Smooth muscle cell (in vitro differentiated cells): ENCODE results near the gene P2RY8. TPM values are rescaled to one million over a fixed set of nuclear protein-coding genes. Genes with fewer than 3 reads are reported as not detected.
"Not testable (repeated sequence)": the region's sequence is repeated elsewhere in the genome, so short reads cannot be mapped to it uniquely, and the experiment has no call there.

Experiments used
- DNase-seq: peaks from one replicate; lab custom pipeline; 2025; ENCODE audit not compliant: unreplicated experiment; lab: John Stamatoyannopoulos, UW
- H2AFZ ChIP-seq: fragments of 200-600 bp; sonication (generic); 2 replicates; pipeline ENCODE4 v1.6.0; 2016; ENCODE audit warnings: antibody characterized with exemption, low read depth, mild to moderate bottlenecking
- H3F3A ChIP-seq: fragments of 200-600 bp; sonication (generic); 2 replicates; pipeline ENCODE4 v1.6.0; 2017; ENCODE audit warnings: antibody characterized with exemption, low read depth
- H3K27ac ChIP-seq: fragments of 200-600 bp; sonication (generic); 2 replicates; pipeline ENCODE4 v1.5.1; 2016; ENCODE audit warnings: low read depth, mild to moderate bottlenecking
- H3K27me3 ChIP-seq: fragments of 200-600 bp; sonication (generic); 2 replicates; pipeline ENCODE4 v1.6.1; 2016; ENCODE audit warnings: low read depth, mild to moderate bottlenecking
- H3K36me3 ChIP-seq: fragments of 200-600 bp; sonication (generic); 2 replicates; pipeline ENCODE4 v1.5.1; 2016; ENCODE audit warnings: low read depth
- H3K4me1 ChIP-seq: fragments of 200-600 bp; sonication (generic); 2 replicates; pipeline ENCODE4 v1.5.1; 2016; ENCODE audit warnings: low read depth
- H3K4me2 ChIP-seq: fragments of 200-600 bp; sonication (generic); 2 replicates; pipeline ENCODE4 v1.6.0; 2016; ENCODE audit warnings: mild to moderate bottlenecking
- H3K4me3 ChIP-seq: fragments of 200-600 bp; sonication (generic); 2 replicates; pipeline ENCODE4 v1.5.1; 2016; ENCODE audit warnings: mild to moderate bottlenecking
- H3K79me2 ChIP-seq: fragments of 200-600 bp; sonication (generic); 2 replicates; pipeline ENCODE4 v1.6.0; 2016; ENCODE audit warnings: low read depth, mild to moderate bottlenecking
- H3K9ac ChIP-seq: fragments of 200-600 bp; sonication (generic); 2 replicates; pipeline ENCODE4 v1.6.0; 2016; ENCODE audit warnings: low read depth
- H3K9me3 ChIP-seq: fragments of 200-600 bp; sonication (generic); replicated peaks from 2 replicates; pipeline ENCODE4 v1.5.1; 2016; ENCODE audit warnings: low read depth
- H4K20me1 ChIP-seq: fragments of 200-600 bp; sonication (generic); 2 replicates; pipeline ENCODE4 v1.6.0; 2016; ENCODE audit warnings: low read depth
- CTCF ChIP-seq: fragments of 200-600 bp; sonication (generic); IDR thresholded peaks from 2 replicates; pipeline ENCODE4 v1.5.1; 2017; ENCODE audit warnings: borderline replicate concordance, mild to moderate bottlenecking, antibody characterized with exemption; ENCODE audit not compliant: insufficient read depth, poor library complexity, severe bottlenecking
- WGBS: methylation state at CpG from one replicate; pipeline ENCODE4 v1.1.7; 2016; ENCODE audit warnings: low lambda C conversion rate; 5-methylcytosine and 5-hydroxymethylcytosine counted together
- polyA plus RNA-seq: library from polyadenylated mRNA; unstranded; fragments of >200 nt; fragmentation: Nextera tagmentation; extraction: Ambion mirVana; gene quantifications from 2 replicates; pipeline ENCODE4 v1.2.1, GENCODE V29; 2016
- total RNA-seq: library from RNA; depleted of rRNA; stranded (reverse); fragments of >200 nt; gene quantifications from 2 replicates; pipeline ENCODE4 v1.2.3, GENCODE V29; 2014

P2RY8 gene
- total and polyA plus RNA-seq, 2 experiments from 2014 or later: not detected

- H3K27me3 ChIP-seq: no peaks in the 10 kb centered on the region
- H3F3A ChIP-seq: no peaks in the 10 kb centered on the region
- H3K27ac ChIP-seq: no peak overlapping the region
- no peak overlapping the region for H3K4me2 ChIP-seq
- H2AFZ ChIP-seq: no peak overlapping the region
- no peaks in the 10 kb centered on the region for H4K20me1 ChIP-seq
- no peaks in the 10 kb centered on the region for H3K4me1 ChIP-seq
- WGBS: 78% methylated on average over 2 of the region's 6 CpGs
- H3K79me2 ChIP-seq: no peaks in the 10 kb centered on the region
- no peak overlapping the region for H3K9ac ChIP-seq
- H3K36me3 ChIP-seq: no peaks in the 10 kb centered on the region
- DNase-seq: no peak
- no peaks in the 10 kb centered on the region for H3K9me3 ChIP-seq
- H3K4me3 ChIP-seq: no peak overlapping the region
- TF ChIP-seq CTCF: no peak
These were observed 45.1 kb downstream of the P2RY8 start for GRCh38 chrX:1491851-1492349.

GRCh38 chrX:1491248-1491647, 45.7 kb downstream of the P2RY8 start:
- H3K27me3 ChIP-seq, DNase-seq, H3K9ac ChIP-seq: not testable (repeated sequence)

GRCh38 chrX:1490723-1491122, 46.3 kb downstream of the P2RY8 start:
- H3K9ac ChIP-seq, H3K36me3 ChIP-seq, H3K27me3 ChIP-seq, H3K9me3 ChIP-seq, H3K27ac ChIP-seq, H3K4me1 ChIP-seq, H3F3A ChIP-seq, H4K20me1 ChIP-seq, DNase-seq, H3K4me2 ChIP-seq, H3K4me3 ChIP-seq, H3K79me2 ChIP-seq, H2AFZ ChIP-seq: not testable (repeated sequence)
- 94% methylated on average over 1 of the region's 1 CpG for WGBS

More at GRCh38 chrX:1491248-1491647, 45.7 kb downstream of the P2RY8 start:
- not testable (repeated sequence) for H3K79me2 ChIP-seq, H2AFZ ChIP-seq, H4K20me1 ChIP-seq, H3K9me3 ChIP-seq, H3F3A ChIP-seq, H3K4me2 ChIP-seq, H3K36me3 ChIP-seq, H3K4me3 ChIP-seq, H3K4me1 ChIP-seq, H3K27ac ChIP-seq
- 92% methylated on average over 4 of the region's 4 CpGs for WGBS

- H3K9me3 ChIP-seq, H3F3A ChIP-seq, H3K27ac ChIP-seq, H3K4me1 ChIP-seq, H3K27me3 ChIP-seq, H3K4me2 ChIP-seq, H3K9ac ChIP-seq, H3K36me3 ChIP-seq, H2AFZ ChIP-seq, H3K79me2 ChIP-seq, H3K4me3 ChIP-seq, DNase-seq, H4K20me1 ChIP-seq: not testable (repeated sequence)
- WGBS: 82% methylated on average over 5 of the region's 5 CpGs
These were observed 47.6 kb downstream of the P2RY8 start for GRCh38 chrX:1489354-1489753.

- no peak overlapping the region for H2AFZ ChIP-seq
- no peaks in the 10 kb centered on the region for H4K20me1 ChIP-seq
- H3K79me2 ChIP-seq: no peaks in the 10 kb centered on the region
- no peaks in the 10 kb centered on the region for H3K4me1 ChIP-seq
- WGBS: 96% methylated on average over 1 of the region's 1 CpG
- H3F3A ChIP-seq: no peaks in the 10 kb centered on the region
- H3K9me3 ChIP-seq: no peaks in the 10 kb centered on the region
- no peak for DNase-seq
- no peak overlapping the region for H3K9ac ChIP-seq
- H3K4me2 ChIP-seq: no peak overlapping the region
- TF ChIP-seq CTCF: no peak
- H3K4me3 ChIP-seq: no peak overlapping the region
- H3K27me3 ChIP-seq: no peaks in the 10 kb centered on the region
- H3K36me3 ChIP-seq: no peaks in the 10 kb centered on the region
- H3K27ac ChIP-seq: no peak overlapping the region
These were observed 48.2 kb downstream of the P2RY8 start for GRCh38 chrX:1488745-1489144.
